Activated CD8-positive, alpha-beta memory T cell treated with anti-CD3 and anti-CD28 coated beads, Interleukin-2, amount 10 ng/mL, durations not matched to agents 7 days and 5 days (primary cell): ENCODE data around the gene NR6A1. TPM values are rescaled to one million over a fixed set of nuclear protein-coding genes. Genes with fewer than 3 reads are reported as not detected.
A peak's percentile ranks its signal among the peaks of the same experiment; 100 is the strongest.
"Not testable (repeated sequence)": the region's sequence is repeated elsewhere in the genome, so short reads cannot be mapped to it uniquely, and the experiment has no call there.

ENCODE experiments used
- ATAC-seq: fragments of 150-1000 bp; cut with Tn5 transposase; one replicate; pipeline ENCODE4 v1.10.0; 2021; ENCODE audit warnings: moderate library complexity
- CTCF ChIA-PET: fragments of 350-600 bp; sonication (Branson Sonifier 250); formaldehyde crosslinking; loops from one replicate; lab custom pipeline; 2021; ENCODE audit warnings: antibody characterized with exemption; lab: Charles Lee
- DNase-seq: peaks from one replicate; pipeline ENCODE4 v3.0.0-alpha.2; 2020
- H3K27ac Mint-ChIP-seq: one replicate; pipeline ENCODE4 v1.8.0; 2021; ENCODE audit warnings: mild to moderate bottlenecking, mixed read lengths
- H3K27me3 Mint-ChIP-seq: one replicate; pipeline ENCODE4 v1.8.0; 2021; ENCODE audit warnings: mixed read lengths
- H3K36me3 Mint-ChIP-seq: one replicate; pipeline ENCODE4 v1.8.0; 2021; ENCODE audit warnings: mild to moderate bottlenecking, mixed read lengths
- H3K4me1 Mint-ChIP-seq: one replicate; pipeline ENCODE4 v1.8.0; 2021; ENCODE audit warnings: mixed read lengths
- H3K4me3 Mint-ChIP-seq: one replicate; pipeline ENCODE4 v1.8.0; 2021; ENCODE audit warnings: mild to moderate bottlenecking, moderate library complexity, mixed read lengths
- H3K9me3 Mint-ChIP-seq: one replicate; pipeline ENCODE4 v1.8.0; 2022; ENCODE audit warnings: low read depth, mixed read lengths
- total RNA-seq, 2 experiments: library from RNA; stranded (reverse); gene quantifications; one replicate each; pipeline ENCODE4 v1.2.3, GENCODE V29; 2021

The NR6A1 gene
- total RNA-seq, 2 experiments from 2014 or later, result 0.44 to 1.2 TPM

DNA sequence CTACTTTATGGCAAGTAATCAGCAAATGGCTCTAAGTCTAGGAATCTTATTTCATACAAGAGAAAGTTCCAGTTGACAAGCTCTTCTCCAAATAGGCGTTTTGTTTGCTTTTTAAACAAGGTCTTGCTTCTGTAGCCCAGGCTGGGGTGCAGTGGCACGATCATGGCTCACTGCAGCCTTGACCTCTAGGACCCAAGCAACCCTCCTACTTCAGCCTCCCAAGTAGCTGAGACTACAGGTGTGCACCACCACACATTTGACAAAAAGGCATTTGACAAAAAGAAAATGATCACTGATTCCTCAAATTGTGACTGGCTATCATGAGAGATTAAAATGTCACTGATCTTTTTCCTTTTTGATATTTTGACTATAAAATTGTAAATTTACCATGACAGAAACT is 31.8 kb downstream of the NR6A1 start:
- Mint-ChIP-seq H3K27ac (no peak overlapping the region), H3K4me3 (no peak overlapping the region), H3K36me3 (no peaks in the 10 kb centered on the region), H3K9me3 (no peaks in the 10 kb centered on the region), H3K4me1 (peaks cover 13% of the 10 kb centered on the region), H3K27me3 (no peaks in the 10 kb centered on the region)
- CTCF ChIA-PET, result no interaction called here
- ATAC-seq (no peak), DNase-seq (no peak)

DNA sequence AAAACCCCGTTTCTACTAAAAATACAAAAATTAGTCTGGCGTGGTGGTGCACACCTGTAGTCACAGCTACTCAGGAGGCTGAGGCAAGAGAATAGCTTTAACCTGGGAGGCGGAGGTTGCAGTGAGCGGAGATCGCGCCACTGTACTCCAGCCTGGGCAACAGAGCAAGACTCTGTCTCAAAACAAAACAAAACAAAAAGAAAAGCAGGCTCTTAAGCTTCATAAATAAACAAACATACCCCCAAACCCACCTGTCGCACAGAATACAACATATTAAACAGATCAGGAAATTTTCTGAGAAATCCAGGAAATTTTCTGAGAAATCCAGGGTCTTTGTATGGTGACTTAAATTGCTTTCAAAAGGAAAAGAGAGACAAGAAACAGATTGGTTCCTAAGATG is 33.0 kb downstream of the NR6A1 start:
- CTCF ChIA-PET, H3K27ac Mint-ChIP-seq, ATAC-seq: not testable (repeated sequence)

DNA sequence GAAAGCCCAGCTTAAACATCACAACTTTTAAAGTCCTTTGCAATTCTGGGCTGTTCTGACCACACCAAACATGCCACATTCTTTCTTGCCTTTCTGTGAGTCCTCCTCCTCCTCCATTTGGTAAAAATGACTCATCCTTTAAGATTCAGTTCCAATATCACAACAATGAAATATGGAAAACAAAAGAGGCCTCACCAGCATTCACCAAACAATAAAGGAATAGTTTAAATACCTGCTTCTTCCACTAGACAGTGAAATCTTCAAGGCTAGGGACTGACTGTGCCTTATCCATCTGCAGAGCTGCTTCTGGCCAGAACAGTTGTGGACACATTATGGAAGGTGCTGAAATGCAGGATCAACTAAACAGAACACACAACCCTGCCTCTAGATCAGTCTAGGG is 36.0 kb downstream of the NR6A1 start:
- Mint-ChIP-seq H3K36me3 (no peaks in the 10 kb centered on the region), H3K4me3 (no peak overlapping the region), H3K27ac (no peak overlapping the region), H3K9me3 (no peaks in the 10 kb centered on the region), H3K4me1 (peaks cover 7% of the 10 kb centered on the region), H3K27me3 (peaks cover 6% of the 10 kb centered on the region)
- CTCF ChIA-PET, result interaction anchor here (1.5 kb wide), 1 partner anchor 23 kb away, joined by 3 read pairs; no protein-coding TSS in a partner anchor
- ATAC-seq (peak; percentile 20), DNase-seq (no peak)

More for the DNA sequence above, 33.0 kb downstream of the NR6A1 start:
- not testable (repeated sequence) for H3K27me3 Mint-ChIP-seq, H3K4me1 Mint-ChIP-seq, H3K9me3 Mint-ChIP-seq, DNase-seq, H3K4me3 Mint-ChIP-seq, H3K36me3 Mint-ChIP-seq

DNA sequence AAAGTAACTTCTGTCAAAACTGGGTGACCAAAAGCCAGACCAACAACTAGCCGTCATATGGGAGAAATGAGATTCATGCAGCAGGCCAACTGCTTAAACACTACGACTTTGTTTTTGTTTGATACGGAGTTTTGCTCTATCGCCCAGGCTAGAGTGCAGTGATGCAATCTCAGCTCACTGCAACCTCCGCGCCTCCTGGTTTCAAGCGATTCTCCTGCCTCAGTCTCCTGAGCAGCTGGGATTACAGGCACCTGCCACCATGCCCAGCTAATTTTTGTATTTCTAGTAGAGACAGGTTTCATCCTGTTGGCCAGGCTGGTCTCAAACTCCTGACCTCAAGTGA is 36.4 kb downstream of the NR6A1 start:
- not testable (repeated sequence) for H3K9me3 Mint-ChIP-seq, ATAC-seq
- CTCF ChIA-PET, result interaction anchor here (1.5 kb wide), 1 partner anchor 23 kb away, joined by 3 read pairs; no protein-coding TSS in a partner anchor

DNA sequence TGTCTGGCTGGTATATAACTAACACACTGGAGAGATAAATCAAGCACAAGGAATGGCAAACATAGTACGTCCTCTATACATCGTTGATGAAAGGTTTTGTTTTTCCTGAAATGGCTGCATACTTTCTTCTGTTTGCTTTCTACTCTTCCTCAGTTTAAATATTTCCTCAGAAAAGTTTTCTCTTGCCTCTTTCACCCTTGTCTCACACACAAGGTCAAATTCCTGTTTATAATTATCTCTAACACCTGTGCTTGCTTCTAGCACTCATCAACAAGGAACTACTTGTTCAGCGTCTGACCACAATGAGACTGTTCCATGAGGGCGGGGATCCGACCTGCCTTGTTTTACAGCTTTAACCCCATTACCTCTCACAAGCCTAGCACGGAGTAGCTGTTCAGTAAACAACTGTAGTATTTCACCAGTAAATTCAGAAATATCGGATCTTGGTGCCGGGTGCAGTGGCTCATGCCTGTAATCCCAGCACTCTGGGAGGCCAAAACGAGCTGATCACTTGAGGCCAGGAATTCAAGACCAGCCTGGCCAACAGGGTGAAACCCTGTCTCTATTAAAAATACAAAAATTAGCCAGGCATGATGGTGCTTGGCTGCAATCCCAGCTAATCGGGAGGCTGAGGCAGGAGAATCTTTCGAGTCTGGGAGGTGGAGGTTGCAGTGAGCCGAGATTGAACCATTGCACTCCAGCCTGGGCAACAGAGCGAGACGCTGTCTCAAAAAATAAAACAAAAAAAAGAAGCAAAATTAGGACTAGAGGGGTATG is 37.0 kb downstream of the NR6A1 start:
- Mint-ChIP-seq H3K36me3 (no peaks in the 10 kb centered on the region), H3K4me1 (peaks cover 7% of the 10 kb centered on the region), H3K4me3 (no peak overlapping the region), H3K9me3 (no peaks in the 10 kb centered on the region), H3K27ac (no peak overlapping the region), H3K27me3 (peaks cover 6% of the 10 kb centered on the region)
- DNase-seq, result no peak
- ATAC-seq, result no peak
- CTCF ChIA-PET, result interaction anchor here (1.3 to 1.5 kb wide), 2 partner anchors 22 to 119 kb away, joined by 3 read pairs; partner anchors contain the start of gene WDR38

More for the DNA sequence above, 36.4 kb downstream of the NR6A1 start:
- H3K4me3 Mint-ChIP-seq, H3K27me3 Mint-ChIP-seq, DNase-seq, H3K4me1 Mint-ChIP-seq, H3K36me3 Mint-ChIP-seq, H3K27ac Mint-ChIP-seq: not testable (repeated sequence)

DNA sequence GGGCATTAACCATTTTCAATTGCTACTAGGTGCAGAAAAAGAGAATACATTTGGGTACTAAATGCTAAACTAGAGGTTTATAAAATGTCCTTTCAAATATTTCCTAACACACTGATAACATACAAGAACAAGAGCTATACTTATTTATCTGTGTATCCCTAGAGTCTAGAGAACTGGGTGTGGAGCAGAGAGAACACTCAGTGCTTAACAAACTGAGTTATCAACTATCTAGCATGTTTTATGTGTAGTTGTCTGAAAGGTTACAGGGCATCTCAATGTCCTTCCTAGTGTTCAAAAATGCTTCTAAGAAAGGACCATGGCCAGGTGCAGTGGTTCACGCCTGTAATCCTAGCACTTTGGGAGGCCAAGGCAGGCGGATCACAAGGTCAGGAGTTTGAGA is 40.3 kb downstream of the NR6A1 start:
- H3K36me3 Mint-ChIP-seq, result no peaks in the 10 kb centered on the region
- H3K27me3 Mint-ChIP-seq, result peaks cover 17% of the 10 kb centered on the region
- no peaks in the 10 kb centered on the region for H3K9me3 Mint-ChIP-seq
- ATAC-seq, result no peak
- H3K4me3 Mint-ChIP-seq, result no peak overlapping the region
- no peak overlapping the region for H3K27ac Mint-ChIP-seq
- CTCF ChIA-PET, result interaction anchor here (0.7 to 1.5 kb wide), 3 partner anchors 12 to 21 kb away, joined by 3 to 4 read pairs (median 3); no protein-coding TSS in a partner anchor
- H3K4me1 Mint-ChIP-seq, result peaks cover 7% of the 10 kb centered on the region
- DNase-seq, result no peak

DNA sequence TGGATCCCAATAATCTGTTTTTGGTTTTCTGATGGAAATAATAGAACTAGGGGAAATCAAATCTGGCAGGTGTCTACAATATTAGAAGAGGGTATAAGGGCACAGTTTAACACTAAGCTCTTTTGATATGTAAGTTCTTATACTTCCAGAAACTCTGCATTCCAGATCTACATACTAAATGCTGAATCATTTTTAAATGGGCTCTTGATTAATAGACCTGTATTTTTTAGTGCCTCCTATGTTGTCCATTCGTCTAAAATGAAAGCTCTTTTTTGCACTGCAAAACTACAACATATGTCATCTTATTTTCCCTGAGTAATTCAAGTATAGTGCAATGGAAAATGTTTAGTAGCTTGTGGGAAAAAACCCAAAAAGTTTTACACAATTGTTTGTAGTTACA is 44.2 kb downstream of the NR6A1 start:
- Mint-ChIP-seq H3K27ac (no peak overlapping the region), H3K27me3 (peaks cover 23% of the 10 kb centered on the region), H3K9me3 (no peaks in the 10 kb centered on the region), H3K4me3 (no peak overlapping the region), H3K4me1 (no peaks in the 10 kb centered on the region), H3K36me3 (no peaks in the 10 kb centered on the region)
- no peak for ATAC-seq
- CTCF ChIA-PET, result interaction anchor here (1.5 to 3.2 kb wide), 3 partner anchors 15 to 126 kb away, joined by 3 to 11 read pairs (median 6); partner anchors contain the start of gene WDR38
- no peak for DNase-seq

DNA sequence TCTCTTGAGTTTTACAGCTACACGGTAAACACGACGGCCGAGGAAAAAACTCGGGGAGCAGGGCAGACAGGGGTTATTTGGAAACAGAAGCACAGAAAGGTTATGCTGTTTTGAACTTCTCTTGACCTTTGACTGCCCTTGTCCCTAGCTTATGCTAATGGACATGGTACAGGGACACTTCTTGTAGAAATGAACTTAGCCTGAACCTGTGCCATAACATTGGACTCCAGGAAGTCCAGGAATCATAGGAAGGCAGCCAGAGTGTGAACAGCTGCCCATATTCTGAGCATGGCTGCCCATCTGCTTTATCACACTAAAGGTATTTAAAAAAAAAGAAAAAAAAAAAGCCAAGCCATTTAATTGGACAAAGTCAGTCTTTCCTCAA is 46.1 kb downstream of the NR6A1 start:
- Mint-ChIP-seq H3K4me1 (no peaks in the 10 kb centered on the region), H3K4me3 (no peak overlapping the region), H3K36me3 (no peaks in the 10 kb centered on the region), H3K27me3 (peaks cover 27% of the 10 kb centered on the region), H3K9me3 (no peaks in the 10 kb centered on the region), H3K27ac (no peak overlapping the region)
- CTCF ChIA-PET, result interaction anchor here (3.2 kb wide), 1 partner anchor 13 kb away, joined by 11 read pairs; no protein-coding TSS in a partner anchor
- ATAC-seq (no peak), DNase-seq (no peak)

DNA sequence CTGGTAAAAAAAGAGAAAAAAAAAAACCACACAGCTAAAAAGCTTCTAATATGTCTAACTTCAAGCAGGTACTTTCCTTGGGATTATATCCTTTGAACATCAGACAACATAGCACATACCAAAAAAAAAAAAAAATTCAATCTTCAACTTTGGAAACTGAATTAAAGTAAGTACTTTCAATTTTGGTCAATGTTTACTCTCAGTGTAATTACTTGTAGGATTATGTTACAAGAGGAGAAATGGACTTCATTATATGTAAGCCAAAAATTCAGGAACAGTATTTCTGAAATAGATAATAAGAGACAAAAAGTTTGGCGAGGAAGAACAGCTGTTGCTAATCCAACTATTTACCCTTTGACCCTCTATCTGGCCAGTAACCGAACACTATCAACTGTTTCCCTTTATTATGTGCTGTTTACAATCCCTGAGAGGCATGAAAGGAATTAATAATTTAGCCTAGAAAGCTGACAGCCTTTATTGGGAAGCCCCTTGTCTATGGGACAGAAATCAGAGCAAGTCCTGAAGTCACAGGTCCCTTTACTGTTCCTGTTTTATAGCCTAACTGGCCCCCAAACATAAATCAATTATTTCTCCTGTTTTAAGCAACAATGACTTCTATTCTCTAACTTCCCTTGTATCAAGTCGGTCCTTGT is 46.6 kb downstream of the NR6A1 start:
- Mint-ChIP-seq H3K27me3 (peaks cover 27% of the 10 kb centered on the region), H3K4me1 (no peaks in the 10 kb centered on the region), H3K9me3 (no peaks in the 10 kb centered on the region), H3K27ac (no peak overlapping the region), H3K36me3 (no peaks in the 10 kb centered on the region), H3K4me3 (no peak overlapping the region)
- DNase-seq (no peak), ATAC-seq (no peak)
- CTCF ChIA-PET, result interaction anchor here (1.7 to 3.2 kb wide), 2 partner anchors 13 to 55 kb away, joined by 3 to 11 read pairs; no protein-coding TSS in a partner anchor

DNA sequence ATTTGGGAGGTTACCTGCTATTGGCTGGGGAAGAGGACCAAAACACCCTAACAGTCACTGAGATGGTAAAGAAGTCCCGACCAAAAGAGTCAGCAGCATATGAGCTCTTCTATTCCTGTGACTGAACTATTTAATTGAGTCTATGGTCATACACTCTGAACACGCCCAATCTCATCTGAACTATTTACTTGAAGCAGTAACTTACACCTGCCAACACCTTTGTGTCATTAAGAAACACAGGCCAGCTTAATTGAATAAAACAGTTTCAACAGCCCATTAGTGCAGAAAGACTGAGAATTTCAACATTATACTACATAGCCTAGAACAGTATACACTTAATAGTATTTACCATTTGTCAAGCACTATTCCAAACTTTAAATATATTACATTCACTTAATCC is 47.8 kb downstream of the NR6A1 start:
- H3K4me1 Mint-ChIP-seq, result no peaks in the 10 kb centered on the region
- CTCF ChIA-PET, result interaction anchor here (1.7 kb wide), 1 partner anchor 56 kb away, joined by 3 read pairs; no protein-coding TSS in a partner anchor
- H3K4me3 Mint-ChIP-seq, result no peak overlapping the region
- H3K27ac Mint-ChIP-seq, result no peak overlapping the region
- H3K36me3 Mint-ChIP-seq, result no peaks in the 10 kb centered on the region
- H3K27me3 Mint-ChIP-seq, result peaks cover 27% of the 10 kb centered on the region
- no peaks in the 10 kb centered on the region for H3K9me3 Mint-ChIP-seq
- DNase-seq (no peak), ATAC-seq (no peak)

DNA sequence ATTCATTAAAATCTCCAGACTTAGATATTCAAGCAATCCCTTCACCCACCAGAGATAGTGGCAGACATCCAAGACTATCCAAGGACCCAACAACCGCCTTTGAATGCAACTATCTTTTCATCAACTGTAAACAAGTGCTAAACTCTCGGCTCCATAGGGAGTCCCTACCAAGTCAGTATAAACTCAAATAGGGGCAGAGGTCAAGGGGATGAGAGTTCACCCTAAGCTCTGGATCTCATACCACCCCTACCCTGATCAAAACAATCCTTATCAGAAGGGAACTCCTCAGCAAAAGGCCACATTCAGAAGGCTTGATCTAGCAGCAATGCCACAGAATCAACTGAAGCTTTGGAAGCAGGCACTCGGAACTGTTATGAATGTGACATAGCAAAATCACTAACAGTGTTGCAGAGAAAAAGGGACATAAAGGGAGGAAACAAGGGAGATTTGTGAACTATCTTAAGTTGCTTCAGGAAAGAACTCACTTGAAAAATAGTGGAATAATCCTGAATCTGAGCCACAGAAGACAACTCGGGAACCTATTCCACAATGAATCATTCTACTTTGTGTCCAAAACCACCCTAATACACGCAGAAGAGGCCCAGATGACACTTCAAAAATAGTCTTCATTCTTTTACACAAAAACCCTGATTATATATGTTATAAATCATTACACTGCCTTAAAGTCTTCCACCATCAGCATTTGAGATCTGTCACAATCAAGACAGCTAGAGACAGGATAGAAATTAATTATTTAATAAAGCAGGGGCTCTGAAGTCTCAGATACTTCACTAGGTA is 49.8 kb downstream of the NR6A1 start:
- H3K36me3 Mint-ChIP-seq, result no peaks in the 10 kb centered on the region
- H3K27ac Mint-ChIP-seq, result no peak overlapping the region
- ATAC-seq (no peak), DNase-seq (no peak)
- CTCF ChIA-PET, result interaction anchor here (1.3 kb wide), 1 partner anchor 9 kb away, joined by 3 read pairs; no protein-coding TSS in a partner anchor
- H3K4me1 Mint-ChIP-seq, result peaks cover 3% of the 10 kb centered on the region
- no peaks in the 10 kb centered on the region for H3K9me3 Mint-ChIP-seq
- H3K27me3 Mint-ChIP-seq, result peaks cover 26% of the 10 kb centered on the region
- no peak overlapping the region for H3K4me3 Mint-ChIP-seq

DNA sequence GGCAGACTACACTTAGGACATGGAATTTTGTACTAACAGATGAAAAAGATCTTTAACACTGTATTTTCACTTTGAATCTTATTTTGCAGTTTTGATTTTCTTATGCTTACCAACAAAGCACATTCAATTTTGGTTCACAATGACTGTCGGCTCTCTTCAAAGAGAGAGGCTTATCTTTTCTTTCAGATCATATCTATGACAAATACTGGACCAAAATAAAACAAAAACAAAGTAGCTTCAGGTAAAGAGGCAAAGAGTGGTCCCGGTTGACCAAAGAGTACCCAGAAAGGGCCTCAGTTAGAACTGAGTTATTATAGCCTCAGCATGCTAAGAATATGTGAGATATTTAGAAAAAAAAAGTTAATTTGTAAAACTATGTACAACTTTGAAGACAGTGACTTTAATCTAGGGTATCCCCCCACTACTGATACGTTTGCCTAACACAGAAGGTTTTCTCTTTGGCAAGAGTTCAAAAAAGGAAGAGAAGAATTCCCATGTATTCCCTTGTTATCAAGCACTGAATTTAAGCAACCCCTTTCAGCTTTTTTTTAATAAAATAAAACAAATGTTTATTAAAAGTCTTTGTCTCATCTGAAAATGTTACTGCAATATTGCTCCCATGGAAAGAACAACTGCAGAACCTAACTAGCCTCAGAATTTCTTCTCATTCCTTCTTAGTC is 50.5 kb downstream of the NR6A1 start:
- no peak for ATAC-seq
- CTCF ChIA-PET, result no interaction called here

More for the DNA sequence above, 50.5 kb downstream of the NR6A1 start:
- Mint-ChIP-seq H3K4me3 (no peak overlapping the region), H3K4me1 (peaks cover 3% of the 10 kb centered on the region), H3K36me3 (no peaks in the 10 kb centered on the region), H3K27me3 (peaks cover 21% of the 10 kb centered on the region), H3K27ac (no peak overlapping the region), H3K9me3 (no peaks in the 10 kb centered on the region)
- DNase-seq, result no peak
